ENCODE data around the gene TMIGD1.

TMIGD1 gene
- long read RNA-seq, donor 1, result 0 reads
- long read RNA-seq, donor 2, result 0 reads
- long read RNA-seq, donor 3, result 0 reads
- long read RNA-seq, donor 4, result 0 reads
- long read RNA-seq, donor 5, result 0 reads
- long read RNA-seq, donor 6, result 0 reads
- long read RNA-seq, donor 7, result 0 reads
- long read RNA-seq, donor 8, result 0 reads

GRCh38 chr17:30333503-30334360, at the start of gene TMIGD1:
Gene TMIGD1 (minus strand): TSS chr17:30334057. CDS start chr17:30332133, 1,924 bp downstream.
- DNase-seq, result no peak

- DNase-seq, result no peak
These were observed 48.5 kb upstream of the TMIGD1 start for GRCh38 chr17:30382345-30382744.

- no peak for DNase-seq
These were observed 47.4 kb upstream of the TMIGD1 start for GRCh38 chr17:30381340-30381659.

GRCh38 chr17:30380643-30381339, 46.9 kb upstream of the TMIGD1 start:
- no peak for DNase-seq

- peak; percentile 17 for DNase-seq
These were observed 46.1 kb upstream of the TMIGD1 start for GRCh38 chr17:30379903-30380381.

GRCh38 chr17:30379303-30379902, 45.5 kb upstream of the TMIGD1 start:
- no peak for DNase-seq

GRCh38 chr17:30378825-30379302, 45.0 kb upstream of the TMIGD1 start, which contains the start of gene CPD:
Gene CPD (plus strand): TSS chr17:30378927. CDS start chr17:30378981, 54 bp downstream.
- peak; percentile 97 for DNase-seq

GRCh38 chr17:30378241-30378824, 44.5 kb upstream of the TMIGD1 start:
- peak; percentile 97 for DNase-seq

GRCh38 chr17:30377574-30378240, 43.9 kb upstream of the TMIGD1 start:
- DNase-seq, result no peak

GRCh38 chr17:30376621-30377452, 43.0 kb upstream of the TMIGD1 start:
- DNase-seq, result peak; percentile 78

- no peak for DNase-seq
These were observed 41.8 kb upstream of the TMIGD1 start for GRCh38 chr17:30375661-30376060.

- DNase-seq, result no peak
These were observed 38.9 kb upstream of the TMIGD1 start for GRCh38 chr17:30372755-30373154.

GRCh38 chr17:30369995-30370394, 36.1 kb upstream of the TMIGD1 start:
- DNase-seq, result no peak

- peak; percentile 52 for DNase-seq
These were observed 35.3 kb upstream of the TMIGD1 start for GRCh38 chr17:30368912-30369720.

GRCh38 chr17:30366536-30366935, 32.7 kb upstream of the TMIGD1 start:
- no peak for DNase-seq

- no peak for DNase-seq
These were observed 29.9 kb upstream of the TMIGD1 start for GRCh38 chr17:30363715-30364202.

- DNase-seq, result no peak
These were observed 28.0 kb upstream of the TMIGD1 start for GRCh38 chr17:30361766-30362279.

- no peak for DNase-seq
These were observed 26.4 kb upstream of the TMIGD1 start for GRCh38 chr17:30360086-30360808.

Data from right kidney (tissue), 9 donors.